Measurements from ENCODE around the gene PPARGC1A. TPM values are rescaled to one million over a fixed set of nuclear protein-coding genes. Genes with fewer than 3 reads are reported as not detected.

Gene PPARGC1A
- total and polyA plus RNA-seq, 5 experiments from 2014 or later: not detected

- Mint-ChIP-seq H3K9me3 (peaks cover 0 to 2% (median 0%) of the 10 kb centered on the region in 9 donors), H3K4me3 (no peak overlapping the region), H3K27ac (no peak overlapping the region), H3K27me3 (peaks cover 7 to 19% (median 14%) of the 10 kb centered on the region in 5 donors), H3K4me1 (peaks cover 10 to 29% (median 20%) of the 10 kb centered on the region in 4 donors), H3K36me3 (no peaks in the 10 kb centered on the region)
- no peak for DNase-seq
- POLR2A ChIA-PET: no interaction called here
- no peak for ATAC-seq
Measured at GRCh38 chr4:23885943-23886590, 3.8 kb downstream of the PPARGC1A start.

GRCh38 chr4:23884741-23885140 is 5.1 kb downstream of the PPARGC1A start:
- no peaks in the 10 kb centered on the region for H3K36me3 Mint-ChIP-seq
- H3K27ac Mint-ChIP-seq: no peak overlapping the region
- POLR2A ChIA-PET: no interaction called here
- peaks cover 9 to 16% (median 13%) of the 10 kb centered on the region in 4 donors for H3K4me1 Mint-ChIP-seq
- peaks cover 0 to 2% (median 0%) of the 10 kb centered on the region in 9 donors for H3K9me3 Mint-ChIP-seq
- peaks cover 8 to 18% (median 10%) of the 10 kb centered on the region in 5 donors for H3K27me3 Mint-ChIP-seq
- H3K4me3 Mint-ChIP-seq: no peak overlapping the region
- ATAC-seq: no peak
- DNase-seq: no peak

GRCh38 chr4:23884261-23884660 is 5.6 kb downstream of the PPARGC1A start:
- no peak for ATAC-seq
- DNase-seq: no peak
- Mint-ChIP-seq H3K27ac (no peak overlapping the region), H3K4me3 (no peak overlapping the region), H3K36me3 (no peaks in the 10 kb centered on the region), H3K27me3 (peaks cover 7 to 17% (median 10%) of the 10 kb centered on the region in 5 donors), H3K4me1 (peaks cover 5 to 12% (median 10%) of the 10 kb centered on the region in 4 donors), H3K9me3 (peaks cover 0 to 3% (median 0%) of the 10 kb centered on the region in 9 donors)
- POLR2A ChIA-PET: no interaction called here

- POLR2A ChIA-PET: no interaction called here
- ATAC-seq (no peak), DNase-seq (no peak)
- Mint-ChIP-seq H3K9me3 (peaks cover 0 to 3% (median 0%) of the 10 kb centered on the region in 9 donors), H3K27ac (no peak overlapping the region), H3K27me3 (peaks cover 0 to 6% (median 3%) of the 10 kb centered on the region in 5 donors), H3K4me1 (no peaks in the 10 kb centered on the region), H3K36me3 (no peaks in the 10 kb centered on the region), H3K4me3 (no peak overlapping the region)
Measured at GRCh38 chr4:23882976-23883531, 6.8 kb downstream of the PPARGC1A start.

DNA sequence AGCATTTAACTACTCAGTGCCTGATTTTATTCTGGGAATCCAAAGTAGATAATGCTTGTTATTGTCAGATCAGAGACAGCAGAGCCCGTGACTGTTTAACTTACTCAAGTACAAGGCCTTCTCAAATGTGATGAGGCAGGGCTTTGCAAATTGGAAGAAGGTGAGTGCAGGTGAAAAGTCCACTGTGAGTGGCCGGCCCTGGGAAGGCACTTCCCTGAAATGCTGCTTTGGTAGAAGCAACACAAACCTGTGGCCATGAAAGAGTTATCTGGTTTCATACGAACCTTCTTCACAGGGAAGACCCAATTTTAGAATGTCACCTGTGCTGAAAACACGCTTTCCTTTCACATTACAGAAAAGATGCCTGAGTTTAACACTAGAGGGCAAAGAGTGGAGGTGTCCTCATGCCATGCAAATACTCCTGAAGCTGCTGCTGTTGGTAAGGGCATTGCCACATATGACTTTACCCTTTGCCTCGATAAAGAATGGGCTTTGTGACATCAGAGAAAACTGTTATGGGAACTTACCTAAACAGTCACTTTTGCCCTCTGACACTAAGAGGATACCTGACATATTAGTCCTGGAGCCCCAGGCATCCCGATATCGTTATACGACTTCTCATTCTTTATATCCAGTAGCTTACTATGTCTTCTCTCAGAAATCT is 8.0 kb downstream of the PPARGC1A start:
- Mint-ChIP-seq H3K27ac (no peak overlapping the region), H3K9me3 (peaks cover 0 to 3% (median 0%) of the 10 kb centered on the region in 9 donors), H3K36me3 (no peaks in the 10 kb centered on the region), H3K4me1 (no peaks in the 10 kb centered on the region), H3K27me3 (peaks cover 0 to 6% (median 3%) of the 10 kb centered on the region in 5 donors), H3K4me3 (no peak overlapping the region)
- POLR2A ChIA-PET: no interaction called here
- DNase-seq: no peak
- no peak for ATAC-seq

DNA sequence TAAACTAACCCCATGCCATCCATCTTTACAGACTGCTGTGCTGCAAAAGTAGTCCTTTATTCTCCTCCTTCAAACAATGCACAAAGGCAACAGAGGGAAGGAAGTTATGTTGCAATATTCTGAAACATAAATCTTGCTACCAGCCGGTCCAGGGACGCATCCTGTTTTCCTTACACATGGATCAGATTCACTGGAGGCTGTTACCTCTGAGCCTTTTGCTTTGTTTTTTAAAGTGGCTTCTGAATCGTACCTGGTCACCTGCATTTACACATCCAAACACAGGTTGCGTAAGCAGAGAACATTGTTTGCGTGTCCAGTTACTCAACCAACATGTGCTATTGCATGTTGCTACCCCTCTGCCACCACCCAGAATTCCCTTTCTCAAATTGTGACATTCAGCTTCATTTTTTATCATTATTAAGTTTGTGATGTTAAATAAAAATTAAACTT is 8.8 kb downstream of the PPARGC1A start:
- ATAC-seq (no peak), DNase-seq (no peak)
- H3K36me3 Mint-ChIP-seq: no peaks in the 10 kb centered on the region
- POLR2A ChIA-PET: no interaction called here
- peaks cover 0 to 3% (median 0%) of the 10 kb centered on the region in 9 donors for H3K9me3 Mint-ChIP-seq
- H3K4me3 Mint-ChIP-seq: no peak overlapping the region
- no peak overlapping the region for H3K27ac Mint-ChIP-seq
- H3K27me3 Mint-ChIP-seq: peaks cover 0 to 2% (median 0%) of the 10 kb centered on the region in 5 donors
- H3K4me1 Mint-ChIP-seq: no peaks in the 10 kb centered on the region

GRCh38 chr4:23878912-23879732 is 10.7 kb downstream of the PPARGC1A start:
- Mint-ChIP-seq H3K4me1 (no peaks in the 10 kb centered on the region), H3K36me3 (no peaks in the 10 kb centered on the region), H3K27me3 (peaks cover 0 to 1% (median 0%) of the 10 kb centered on the region in 5 donors), H3K9me3 (peaks cover 0 to 3% (median 0%) of the 10 kb centered on the region in 9 donors), H3K27ac (no peak overlapping the region), H3K4me3 (no peak overlapping the region)
- DNase-seq (no peak), ATAC-seq (no peak)
- POLR2A ChIA-PET: no interaction called here

GRCh38 chr4:23878246-23878891 is 11.5 kb downstream of the PPARGC1A start:
- DNase-seq (no peak), ATAC-seq (no peak)
- Mint-ChIP-seq H3K27ac (no peak overlapping the region), H3K27me3 (peaks cover 0 to 1% (median 0%) of the 10 kb centered on the region in 5 donors), H3K4me1 (no peaks in the 10 kb centered on the region), H3K36me3 (no peaks in the 10 kb centered on the region), H3K4me3 (no peak overlapping the region), H3K9me3 (peaks cover 0 to 3% (median 0%) of the 10 kb centered on the region in 9 donors)
- POLR2A ChIA-PET: no interaction called here

DNA sequence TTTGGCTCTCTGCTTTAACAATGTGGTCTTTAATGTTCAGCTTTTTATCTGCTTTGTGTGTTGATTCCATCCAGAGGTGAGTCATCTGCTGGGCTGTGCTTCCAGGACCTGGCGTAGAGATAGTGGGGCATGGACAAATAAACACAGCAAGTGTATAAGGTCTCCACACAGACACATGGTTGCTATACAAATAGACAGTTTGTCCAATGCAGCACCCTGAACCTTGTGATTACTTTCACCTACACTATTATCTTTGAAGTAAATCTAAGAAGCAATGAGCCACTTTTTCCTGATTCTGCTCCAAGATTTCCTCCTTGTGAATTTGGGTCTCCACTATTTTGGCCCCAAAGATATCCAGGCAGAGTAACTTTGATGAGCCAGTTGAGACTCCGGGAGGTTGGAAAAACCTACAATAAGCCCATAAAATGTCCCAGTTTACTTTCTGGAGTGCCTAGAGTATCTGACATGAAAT is 12.1 kb downstream of the PPARGC1A start:
- no peak overlapping the region for H3K4me3 Mint-ChIP-seq
- no peak for ATAC-seq
- no peaks in the 10 kb centered on the region for H3K36me3 Mint-ChIP-seq

DNA sequence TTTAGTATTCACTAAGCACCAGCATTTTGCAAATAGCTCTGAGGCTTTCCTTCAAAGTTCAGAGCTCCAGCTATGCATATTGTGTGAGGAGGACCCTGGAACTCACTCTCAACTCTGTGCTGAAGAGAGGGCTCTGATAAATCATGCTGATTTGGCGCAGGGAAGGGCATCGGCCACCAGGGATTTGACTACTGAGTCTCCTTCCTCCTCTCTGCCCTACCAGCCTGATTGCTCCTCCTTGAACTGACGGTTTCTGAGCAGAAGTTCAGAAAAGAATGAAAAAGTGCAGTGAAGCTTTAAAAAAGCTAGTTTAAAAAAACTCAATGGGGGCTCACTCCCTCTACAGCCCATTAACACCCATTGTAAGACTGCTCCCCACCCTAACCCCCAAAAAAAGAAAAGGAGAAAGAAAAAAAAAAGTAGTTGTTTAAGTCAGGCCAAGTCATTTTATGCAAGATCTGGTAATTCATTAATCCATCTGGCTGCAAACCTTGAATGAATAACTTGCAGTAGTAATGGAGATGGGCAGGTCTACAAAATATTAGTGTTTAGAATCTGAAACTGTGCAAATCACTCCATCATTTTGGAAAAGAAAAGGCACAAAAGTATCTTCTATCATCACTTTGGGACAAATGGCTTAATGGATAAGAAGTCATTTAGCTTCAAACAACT is 13.3 kb downstream of the PPARGC1A start:
- no peaks in the 10 kb centered on the region for H3K4me1 Mint-ChIP-seq
- no peak overlapping the region for H3K27ac Mint-ChIP-seq
- peaks cover 0 to 1% (median 0%) of the 10 kb centered on the region in 5 donors for H3K27me3 Mint-ChIP-seq
- no peak overlapping the region for H3K4me3 Mint-ChIP-seq
- H3K9me3 Mint-ChIP-seq: peaks cover 0 to 5% (median 0%) of the 10 kb centered on the region in 9 donors
- DNase-seq (no peak), ATAC-seq (no peak)
- H3K36me3 Mint-ChIP-seq: no peaks in the 10 kb centered on the region
- POLR2A ChIA-PET: no interaction called here

More for the DNA sequence above, 12.1 kb downstream of the PPARGC1A start:
- Mint-ChIP-seq H3K27ac (no peak overlapping the region), H3K9me3 (peaks cover 0 to 3% (median 0%) of the 10 kb centered on the region in 9 donors), H3K4me1 (no peaks in the 10 kb centered on the region), H3K27me3 (peaks cover 0 to 1% (median 0%) of the 10 kb centered on the region in 5 donors)
- DNase-seq: no peak
- POLR2A ChIA-PET: no interaction called here

- H3K27ac Mint-ChIP-seq: no peak overlapping the region
- peaks cover 0 to 5% (median 0%) of the 10 kb centered on the region in 9 donors for H3K9me3 Mint-ChIP-seq
- no peaks in the 10 kb centered on the region for H3K36me3 Mint-ChIP-seq
- ATAC-seq (no peak), DNase-seq (no peak)
- H3K27me3 Mint-ChIP-seq: peaks cover 0 to 1% (median 0%) of the 10 kb centered on the region in 5 donors
- H3K4me1 Mint-ChIP-seq: no peaks in the 10 kb centered on the region
- POLR2A ChIA-PET: no interaction called here
- no peak overlapping the region for H3K4me3 Mint-ChIP-seq
Measured at GRCh38 chr4:23875317-23875716, 14.5 kb downstream of the PPARGC1A start.

DNA sequence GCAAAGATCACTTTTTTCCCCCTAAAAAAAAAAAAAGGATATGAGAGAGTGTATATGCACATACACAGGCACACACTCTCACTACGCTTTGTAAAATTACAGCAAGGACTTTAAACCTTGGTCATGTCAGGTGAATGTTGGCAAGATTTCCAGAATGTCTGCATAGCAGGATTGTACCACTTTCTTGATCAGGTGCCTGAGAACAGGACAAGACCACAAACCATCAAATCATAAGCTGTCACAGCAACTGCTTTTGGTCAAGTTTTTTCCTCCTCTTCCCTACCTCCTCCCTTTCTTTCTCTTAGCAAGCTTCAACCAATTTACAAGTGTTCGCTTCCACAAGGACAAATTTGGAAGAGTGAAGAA is 15.3 kb downstream of the PPARGC1A start:
- no peak for ATAC-seq
- Mint-ChIP-seq H3K4me3 (no peak overlapping the region), H3K9me3 (peaks cover 0 to 5% (median 0%) of the 10 kb centered on the region in 9 donors), H3K27me3 (no peaks in the 10 kb centered on the region), H3K36me3 (no peaks in the 10 kb centered on the region), H3K27ac (no peak overlapping the region), H3K4me1 (no peaks in the 10 kb centered on the region)
- DNase-seq: no peak
- POLR2A ChIA-PET: no interaction called here
